Thoracic aorta (tissue), 2 donors: ENCODE results near the gene MYOZ2. TPM values are rescaled to one million over a fixed set of nuclear protein-coding genes. Genes with fewer than 3 reads are reported as not detected.

ENCODE experiments used
- ATAC-seq: fragments of 150-250 bp; one replicate; pipeline ENCODE4 v1.8.0; 2017; ENCODE audit warnings: low read depth; ENCODE audit not compliant: insufficient number of reproducible peaks, low FRiP score
- DNase-seq: peaks from one replicate; pipeline ENCODE4 v3.0.0-alpha.2; 2020; ENCODE audit warnings: low spot score
- H3K27ac ChIP-seq, 2 donors: fragments of 200-600 bp; sonication (generic); 1 replicate in 1 of 2; 2 replicates in 1 of 2; pipeline ENCODE4 v1.5.1; 2016; ENCODE audit warnings: mild to moderate bottlenecking in 2 of 2, moderate library complexity in 2 of 2
- H3K27me3 ChIP-seq: fragments of 200-600 bp; sonication (generic); replicated peaks from 2 replicates; pipeline ENCODE4 v1.6.0; 2016; ENCODE audit warnings: mild to moderate bottlenecking; ENCODE audit not compliant: insufficient read depth
- H3K36me3 ChIP-seq: fragments of 200-600 bp; sonication (generic); one replicate; pipeline ENCODE4 v1.5.1; 2016
- H3K4me1 ChIP-seq, 2 donors: fragments of 200-600 bp; sonication (generic); 1 replicate in 1 of 2; 2 replicates in 1 of 2; pipeline versions ENCODE4 v1.5.1 to v1.6.0; 2016; ENCODE audit warnings: low read depth in 2 of 2, mild to moderate bottlenecking in 1 of 2; ENCODE audit not compliant: control insufficient read depth in 1 of 2
- H3K4me3 ChIP-seq: fragments of 200-600 bp; sonication (generic); 2 replicates; pipeline ENCODE4 v1.5.1; 2016; ENCODE audit warnings: mild to moderate bottlenecking
- H3K9me3 ChIP-seq: fragments of 200-600 bp; sonication (generic); 2 replicates; pipeline ENCODE4 v1.5.1; 2016
- CTCF ChIP-seq: fragments of 200-600 bp; sonication (generic); IDR thresholded peaks from one replicate; pipeline ENCODE4 v1.5.1; 2019; ENCODE audit warnings: antibody characterized with exemption
- total RNA-seq, 2 donors: library from RNA; depleted of rRNA; stranded (reverse); fragments of >200 nt; gene quantifications; one replicate each; pipeline versions ENCODE4 v1.1.0 to v1.2.3, GENCODE V29; 2016

Gene MYOZ2
- total RNA-seq, 2 donors from 2014 or later, result 11.0 to 11.5 TPM

GRCh38 chr4:119128148-119128547 lies 7.5 kb upstream of the MYOZ2 start:
- Histone ChIP-seq H3K4me3 (no peak overlapping the region), H3K27ac (no peak overlapping the region), H3K9me3 (no peaks in the 10 kb centered on the region), H3K4me1 (peaks cover 20 to 63% of the 10 kb centered on the region in 2 donors), H3K36me3 (no peaks in the 10 kb centered on the region), H3K27me3 (no peaks in the 10 kb centered on the region)
- no peak for TF ChIP-seq CTCF
- no peak for DNase-seq
- no peak for ATAC-seq

- peaks cover 20 to 63% of the 10 kb centered on the region in 2 donors for H3K4me1 ChIP-seq
- peak overlapping the region; percentile 12 for H3K4me3 ChIP-seq
- DNase-seq (no peak), ATAC-seq (peak; percentile 75)
- TF ChIP-seq CTCF, result no peak
- H3K27me3 ChIP-seq, result no peaks in the 10 kb centered on the region
- no peaks in the 10 kb centered on the region for H3K9me3 ChIP-seq
- H3K36me3 ChIP-seq, result no peaks in the 10 kb centered on the region
- H3K27ac ChIP-seq, result peak overlapping the region; percentile 74 to 80
Observed at GRCh38 chr4:119130365-119131065, 5.1 kb upstream of the MYOZ2 start.

GRCh38 chr4:119131164-119131563 lies 4.5 kb upstream of the MYOZ2 start:
- H3K27me3 ChIP-seq, result no peaks in the 10 kb centered on the region
- no peaks in the 10 kb centered on the region for H3K9me3 ChIP-seq
- TF ChIP-seq CTCF, result no peak
- H3K4me1 ChIP-seq, result peaks cover 20 to 63% of the 10 kb centered on the region in 2 donors
- H3K36me3 ChIP-seq, result no peaks in the 10 kb centered on the region
- no peak for ATAC-seq
- H3K4me3 ChIP-seq, result no peak overlapping the region
- peak overlapping the region; percentile 74 to 80 for H3K27ac ChIP-seq
- DNase-seq, result no peak

GRCh38 chr4:119132306-119132705 lies 3.3 kb upstream of the MYOZ2 start:
- Histone ChIP-seq H3K9me3 (no peaks in the 10 kb centered on the region), H3K4me1 (peaks cover 20 to 67% of the 10 kb centered on the region in 2 donors), H3K4me3 (no peak overlapping the region), H3K27ac (peak overlapping the region in 1 of 2 donors; percentile 74), H3K36me3 (no peaks in the 10 kb centered on the region), H3K27me3 (no peaks in the 10 kb centered on the region)
- ATAC-seq (no peak), DNase-seq (no peak)
- TF ChIP-seq CTCF, result no peak

- TF ChIP-seq CTCF, result no peak
- ATAC-seq, result no peak
- DNase-seq, result no peak
- no peaks in the 10 kb centered on the region for H3K36me3 ChIP-seq
- H3K4me1 ChIP-seq, result peaks cover 27 to 78% of the 10 kb centered on the region in 2 donors
- peak overlapping the region; percentile 67 to 81 for H3K27ac ChIP-seq
- no peaks in the 10 kb centered on the region for H3K9me3 ChIP-seq
- no peaks in the 10 kb centered on the region for H3K27me3 ChIP-seq
- peak overlapping the region; percentile 30 for H3K4me3 ChIP-seq
Observed at GRCh38 chr4:119136546-119136945, 914 bp downstream of the MYOZ2 start.
